Activated CD8-positive, alpha-beta T cell treated with anti-CD3 and anti-CD28 coated beads for 36 hours (primary cell): ENCODE data around the gene BIK. TPM values are rescaled to one million over a fixed set of nuclear protein-coding genes. Genes with fewer than 3 reads are reported as not detected.

Experiments used
- ATAC-seq: fragments of 200-7000 bp; cut with Tn5 transposase; one replicate; pipeline ENCODE4 v1.10.0; 2021; ENCODE audit warnings: mild to moderate bottlenecking, moderate library complexity
- CTCF ChIA-PET: fragments of 350-600 bp; sonication (Branson Sonifier 250); formaldehyde crosslinking; loops from one replicate; lab custom pipeline; 2021; ENCODE audit warnings: antibody characterized with exemption; lab: Charles Lee
- POLR2A ChIA-PET: fragments of 350-600 bp; sonication (Branson Sonifier 250); formaldehyde crosslinking; loops from one replicate; lab custom pipeline; 2021; ENCODE audit warnings: antibody characterized with exemption; lab: Charles Lee
- DNase-seq: peaks from one replicate; pipeline ENCODE4 v3.0.0-alpha.2; 2020
- H3K27ac Mint-ChIP-seq: one replicate; pipeline ENCODE4 v1.8.0; 2021; ENCODE audit warnings: mild to moderate bottlenecking, mixed read lengths
- H3K27me3 Mint-ChIP-seq: one replicate; pipeline ENCODE4 v1.8.0; 2021; ENCODE audit warnings: mixed read lengths
- H3K36me3 Mint-ChIP-seq: one replicate; pipeline ENCODE4 v1.8.0; 2021; ENCODE audit warnings: low read depth, mixed read lengths
- H3K4me1 Mint-ChIP-seq: one replicate; pipeline ENCODE4 v1.8.0; 2021; ENCODE audit warnings: low read depth, mixed read lengths
- H3K4me3 Mint-ChIP-seq: one replicate; pipeline ENCODE4 v1.8.0; 2021; ENCODE audit warnings: mild to moderate bottlenecking, moderate library complexity, mixed read lengths
- H3K9me3 Mint-ChIP-seq: one replicate; pipeline ENCODE4 v1.8.0; 2021; ENCODE audit warnings: mixed read lengths
- CTCF ChIP-seq: fragments of 200-600 bp; IDR thresholded peaks from one replicate; pipeline ENCODE4 v1.8.0; 2022; ENCODE audit warnings: antibody characterized with exemption, mild to moderate bottlenecking
- intact Hi-C: fragments of 100-400 bp; cut with micrococcal nuclease; formaldehyde crosslinking; loops from one replicate; pipeline ENCODE4 v1.10.0; 2022
- total RNA-seq, 2 experiments: library from RNA; stranded (reverse); gene quantifications; one replicate each; pipeline ENCODE4 v1.2.3, GENCODE V29; 2021

The BIK gene
- total RNA-seq, 2 experiments from 2014 or later, result 2.5 to 3.3 TPM

- Mint-ChIP-seq H3K27me3 (no peaks in the 10 kb centered on the region), H3K4me1 (peaks cover 4% of the 10 kb centered on the region), H3K9me3 (peaks cover 10% of the 10 kb centered on the region), H3K36me3 (no peaks in the 10 kb centered on the region), H3K27ac (no peak overlapping the region), H3K4me3 (no peak overlapping the region)
- ChIA-PET POLR2A (interaction anchor here (0.7 kb wide), 1 partner anchor 18 kb away, joined by 3 read pairs; no protein-coding TSS in a partner anchor), CTCF (no interaction called here)
- ATAC-seq (no peak), DNase-seq (no peak)
- no peak for TF ChIP-seq CTCF
- intact Hi-C loops, result no loop called here
Measured at GRCh38 chr22:43094551-43094950, 16.0 kb upstream of the BIK start.

- ATAC-seq (no peak), DNase-seq (no peak)
- peaks cover 5% of the 10 kb centered on the region for H3K4me1 Mint-ChIP-seq
- no peaks in the 10 kb centered on the region for H3K27me3 Mint-ChIP-seq
- ChIA-PET CTCF (no interaction called here), POLR2A (no interaction called here)
- intact Hi-C loops, result no loop called here
- TF ChIP-seq CTCF, result no peak
- H3K9me3 Mint-ChIP-seq, result peaks cover 10% of the 10 kb centered on the region
- no peak overlapping the region for H3K4me3 Mint-ChIP-seq
- no peak overlapping the region for H3K27ac Mint-ChIP-seq
- H3K36me3 Mint-ChIP-seq, result no peaks in the 10 kb centered on the region
Measured at GRCh38 chr22:43096420-43096819, 14.1 kb upstream of the BIK start.

- DNase-seq, result no peak
- peaks cover 10% of the 10 kb centered on the region for H3K9me3 Mint-ChIP-seq
- H3K27me3 Mint-ChIP-seq, result no peaks in the 10 kb centered on the region
- intact Hi-C loops, result no loop called here
- H3K4me1 Mint-ChIP-seq, result peaks cover 5% of the 10 kb centered on the region
- no peak for ATAC-seq
- ChIA-PET POLR2A (interaction anchor here (0.9 kb wide), 1 partner anchor 8 kb away, joined by 4 read pairs; no protein-coding TSS in a partner anchor), CTCF (interaction anchor here (1.2 to 1.5 kb wide), 2 partner anchors 8 to 46 kb away, joined by 3 to 4 read pairs; no protein-coding TSS in a partner anchor)
- H3K4me3 Mint-ChIP-seq, result no peak overlapping the region
- TF ChIP-seq CTCF, result no peak
- no peaks in the 10 kb centered on the region for H3K36me3 Mint-ChIP-seq
- no peak overlapping the region for H3K27ac Mint-ChIP-seq
Measured at GRCh38 chr22:43098356-43098755, 12.2 kb upstream of the BIK start.

GRCh38 chr22:43099095-43099494 is 11.5 kb upstream of the BIK start:
- CTCF ChIA-PET, result interaction anchor here (1.0 to 1.2 kb wide), 3 partner anchors 9 to 38 kb away, joined by 3 to 4 read pairs (median 3); partner anchors contain the start of gene BIK
- POLR2A ChIA-PET, result interaction anchor here (0.6 to 0.9 kb wide), 2 partner anchors 9 to 612 kb away, joined by 3 to 4 read pairs; no protein-coding TSS in a partner anchor
- no peak for TF ChIP-seq CTCF

GRCh38 chr22:43100225-43100624 is 10.3 kb upstream of the BIK start:
- H3K27ac Mint-ChIP-seq, result no peak overlapping the region

More at GRCh38 chr22:43099095-43099494, 11.5 kb upstream of the BIK start:
- no peak overlapping the region for H3K27ac Mint-ChIP-seq
- H3K4me3 Mint-ChIP-seq, result no peak overlapping the region
- intact Hi-C loops, result no loop called here
- peaks cover 10% of the 10 kb centered on the region for H3K9me3 Mint-ChIP-seq
- H3K27me3 Mint-ChIP-seq, result no peaks in the 10 kb centered on the region
- DNase-seq, result no peak
- ATAC-seq, result no peak
- H3K36me3 Mint-ChIP-seq, result no peaks in the 10 kb centered on the region
- H3K4me1 Mint-ChIP-seq, result peaks cover 11% of the 10 kb centered on the region

More at GRCh38 chr22:43100225-43100624, 10.3 kb upstream of the BIK start:
- ATAC-seq (no peak), DNase-seq (no peak)
- TF ChIP-seq CTCF, result no peak
- H3K9me3 Mint-ChIP-seq, result peaks cover 10% of the 10 kb centered on the region
- no peaks in the 10 kb centered on the region for H3K27me3 Mint-ChIP-seq
- intact Hi-C loops, result no loop called here
- no peak overlapping the region for H3K4me3 Mint-ChIP-seq
- H3K36me3 Mint-ChIP-seq, result no peaks in the 10 kb centered on the region
- POLR2A ChIA-PET, result no interaction called here
- peaks cover 14% of the 10 kb centered on the region for H3K4me1 Mint-ChIP-seq
- CTCF ChIA-PET, result interaction anchor here (1.0 to 1.1 kb wide), 2 partner anchors 10 to 39 kb away, joined by 3 read pairs; partner anchors contain the start of gene BIK
